ENCODE measurements around the gene DNAJC24.
"Not testable (repeated sequence)": the region's sequence is repeated elsewhere in the genome, so short reads cannot be mapped to it uniquely, and the experiment has no call there.

The DNAJC24 gene, protein sequence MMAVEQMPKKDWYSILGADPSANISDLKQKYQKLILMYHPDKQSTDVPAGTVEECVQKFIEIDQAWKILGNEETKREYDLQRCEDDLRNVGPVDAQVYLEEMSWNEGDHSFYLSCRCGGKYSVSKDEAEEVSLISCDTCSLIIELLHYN

DNA sequence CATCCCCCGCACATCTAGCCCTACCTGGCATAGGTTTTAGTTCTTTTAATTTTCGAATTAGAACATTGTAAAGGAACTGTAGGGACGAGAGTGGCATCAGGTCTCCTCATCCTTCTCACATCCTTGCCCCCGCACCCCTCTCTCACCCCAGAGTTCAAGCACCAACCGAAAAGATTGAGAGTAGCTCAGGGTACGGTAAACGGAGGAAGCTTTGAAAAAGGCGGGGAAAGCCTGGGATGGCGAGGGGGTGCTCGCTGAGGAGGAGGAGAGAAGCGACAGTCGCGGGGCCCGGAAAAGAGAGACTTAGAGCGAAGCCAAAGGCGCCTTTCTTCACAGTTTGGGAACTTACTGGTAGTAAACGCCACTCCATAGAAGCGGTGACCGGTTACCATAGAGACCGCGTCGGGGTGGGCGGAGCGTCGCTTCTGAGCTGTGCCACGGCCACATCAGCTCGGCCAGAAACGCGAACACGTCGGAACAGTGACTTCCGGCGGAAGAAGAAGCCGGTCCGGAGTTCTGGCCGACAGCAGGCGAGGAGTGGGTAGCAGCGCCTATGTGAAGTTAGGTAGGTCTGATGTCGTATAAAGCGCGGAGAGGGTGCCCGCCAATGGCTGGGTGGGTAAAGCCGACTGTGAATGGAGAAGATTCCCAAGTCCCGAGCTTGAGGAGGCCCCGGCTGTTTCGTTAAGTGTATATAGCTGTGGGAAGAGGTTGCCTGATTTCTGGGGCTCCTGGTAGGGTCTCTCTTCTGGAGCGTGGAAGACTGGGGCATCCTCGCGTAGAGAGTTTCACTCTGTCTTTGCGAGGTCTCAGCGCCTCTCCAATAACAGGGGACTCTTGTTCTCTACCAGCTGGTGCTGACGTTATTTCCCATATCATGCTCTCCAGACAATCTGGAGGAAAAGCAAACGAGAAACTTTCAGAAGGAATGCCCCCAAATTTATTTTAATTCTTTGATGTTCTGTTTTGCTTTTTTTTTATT lies at the start of gene DNAJC24, which contains the start of gene DCDC1:
Gene DNAJC24 (plus strand): TSS at position 513 of the 982 bp plus-strand sequence. CDS start 889 bp downstream, outside the sequence.
Gene DCDC1 (minus strand): TSS at position 392 of the 982 bp plus-strand sequence. CDS start 41,459 bp downstream, outside the sequence.
- peak; percentile 92 for DNase-seq

DNA sequence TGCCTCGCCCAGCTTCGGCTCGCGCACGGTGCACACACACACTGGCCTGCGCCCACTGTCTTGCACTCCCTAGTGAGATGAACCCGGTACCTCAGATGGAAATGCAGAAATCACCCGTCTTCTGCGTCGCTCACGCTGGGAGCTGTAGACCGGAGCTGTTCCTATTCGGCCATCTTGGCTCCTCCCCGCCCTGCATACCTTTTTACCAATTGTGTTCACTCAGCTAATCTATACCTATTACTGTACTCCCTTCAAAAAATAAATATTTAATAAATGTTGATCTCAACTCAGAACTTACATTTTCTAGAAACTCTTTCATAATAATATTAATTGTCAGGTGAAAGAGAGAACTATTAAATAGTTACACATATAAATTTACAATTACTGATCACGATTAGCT lies 48.2 kb upstream of the DNAJC24 start:
- DNase-seq = not testable (repeated sequence)

DNA sequence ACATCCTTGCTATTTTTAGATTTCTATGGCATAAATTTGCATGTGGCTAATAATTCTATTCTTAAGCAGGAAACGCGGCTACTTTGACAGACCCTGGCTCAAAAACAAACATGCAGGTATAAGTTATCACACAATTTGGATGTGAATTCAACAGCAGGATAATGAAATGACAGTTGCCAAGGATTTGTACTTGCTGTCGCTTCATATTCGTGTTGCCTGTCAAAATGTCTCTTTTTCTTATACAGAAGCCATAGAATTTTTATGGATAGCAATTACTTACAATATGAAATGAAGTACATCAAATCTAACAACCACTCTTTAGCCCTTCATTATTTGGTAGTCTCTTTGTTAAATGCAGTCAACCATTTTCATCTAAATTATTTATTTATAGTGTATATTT lies 46.5 kb upstream of the DNAJC24 start:
- DNase-seq = no peak

DNA sequence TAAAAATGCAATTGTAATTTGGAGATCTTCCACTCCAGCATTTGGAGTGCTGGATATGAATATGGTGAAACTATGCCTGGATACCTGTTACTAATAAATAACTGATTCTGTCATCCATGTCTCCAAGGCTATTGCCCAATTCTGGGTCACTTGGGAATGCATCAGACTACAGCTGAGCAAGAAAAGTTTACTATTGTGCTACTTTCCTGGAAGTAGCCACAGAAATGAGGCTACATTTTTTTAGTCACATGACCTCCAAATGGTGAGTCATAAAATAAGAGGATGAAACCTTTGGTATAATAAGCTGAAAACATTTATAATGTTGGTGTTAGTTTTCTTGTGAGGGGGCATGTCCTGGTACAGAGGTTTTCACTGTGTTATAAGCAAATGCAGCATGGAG lies 44.5 kb upstream of the DNAJC24 start:
- no peak for DNase-seq

DNA sequence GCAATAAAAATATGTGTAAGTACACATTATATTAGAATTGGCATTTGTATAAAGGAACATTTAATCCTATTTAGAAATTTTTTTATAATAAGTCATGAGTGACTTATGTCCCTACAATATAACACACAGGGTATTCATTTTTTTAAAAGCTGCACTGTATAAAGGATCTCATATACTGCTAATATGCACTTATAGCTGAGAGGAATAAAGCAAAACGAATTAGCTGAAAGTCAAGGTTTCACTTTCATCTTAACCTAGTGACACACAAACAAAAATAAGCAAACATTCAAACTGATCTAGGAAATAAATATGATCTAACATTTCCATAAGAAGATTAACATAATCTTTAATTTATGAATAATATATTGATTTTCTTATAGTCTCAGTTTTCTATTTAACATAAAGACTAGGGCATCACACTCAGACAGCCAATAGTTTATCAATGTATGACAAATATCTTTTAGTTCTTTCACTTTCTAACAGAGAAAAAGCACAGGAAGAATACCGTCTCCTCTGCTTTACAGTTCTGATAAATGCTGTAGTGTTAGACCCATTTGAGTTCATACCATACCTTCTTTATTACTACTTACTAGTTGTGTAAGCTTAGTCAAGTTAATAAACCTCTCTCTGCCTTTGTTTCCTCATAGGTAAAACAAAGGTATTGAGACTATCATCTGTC lies 43.1 kb upstream of the DNAJC24 start:
- DNase-seq = no peak

DNA sequence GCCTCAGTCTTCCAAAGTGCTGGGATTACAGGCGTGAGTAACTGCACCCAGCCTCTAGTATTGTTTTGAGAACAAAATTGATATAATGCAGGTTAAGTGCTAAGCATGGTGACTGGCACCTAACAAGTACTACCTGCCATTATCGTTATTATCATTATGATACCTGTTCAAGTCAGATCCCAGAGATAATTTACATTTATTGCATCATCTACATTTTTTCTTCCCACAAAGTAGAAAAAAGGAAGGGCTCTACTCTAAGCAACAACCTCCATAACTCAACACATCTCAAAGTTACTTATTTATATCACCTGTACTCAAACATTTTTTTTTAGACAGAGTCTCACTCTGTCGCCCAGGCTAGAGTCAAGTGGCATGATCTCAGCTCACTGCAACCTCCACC lies 42.2 kb upstream of the DNAJC24 start:
- no peak for DNase-seq

DNA sequence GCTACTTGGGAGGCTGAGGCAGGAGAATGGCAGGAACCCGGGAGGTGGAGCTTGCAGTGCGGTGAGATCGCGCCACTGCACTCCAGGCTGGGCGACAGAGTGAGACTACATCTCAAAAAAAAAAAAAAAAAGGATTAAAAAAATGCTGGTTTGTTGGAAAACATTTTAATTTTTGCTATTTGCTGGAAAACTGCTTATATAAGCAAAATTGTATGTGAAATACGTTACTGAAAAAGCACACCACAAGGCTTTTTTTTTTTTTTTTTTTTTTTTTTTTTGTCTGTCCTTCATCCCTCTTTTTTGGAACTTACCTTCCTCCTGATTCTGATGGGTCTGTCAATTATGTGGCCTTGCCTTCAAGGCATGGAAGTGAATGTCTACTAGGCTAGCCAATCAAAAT lies 41.0 kb upstream of the DNAJC24 start:
- DNase-seq = no peak

DNA sequence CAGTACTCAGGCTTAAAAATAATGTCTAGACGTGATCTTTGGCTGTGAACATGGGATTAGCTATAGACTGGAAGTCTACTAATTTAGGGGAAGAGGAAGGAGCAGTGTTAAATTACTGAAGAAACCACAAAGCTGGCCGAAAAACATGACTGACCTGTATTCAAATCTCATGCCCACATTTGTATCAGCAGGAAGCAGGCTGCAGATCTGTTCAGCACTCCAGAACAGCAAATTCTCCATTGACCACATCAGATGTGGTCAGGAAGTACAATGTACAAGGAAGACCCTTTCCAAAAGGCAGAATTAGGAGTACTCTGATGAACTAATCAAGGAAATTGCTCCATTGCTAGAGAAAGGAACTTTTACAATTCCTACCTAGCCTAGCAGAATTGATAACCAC lies 31.9 kb upstream of the DNAJC24 start:
- no peak for DNase-seq

DNA sequence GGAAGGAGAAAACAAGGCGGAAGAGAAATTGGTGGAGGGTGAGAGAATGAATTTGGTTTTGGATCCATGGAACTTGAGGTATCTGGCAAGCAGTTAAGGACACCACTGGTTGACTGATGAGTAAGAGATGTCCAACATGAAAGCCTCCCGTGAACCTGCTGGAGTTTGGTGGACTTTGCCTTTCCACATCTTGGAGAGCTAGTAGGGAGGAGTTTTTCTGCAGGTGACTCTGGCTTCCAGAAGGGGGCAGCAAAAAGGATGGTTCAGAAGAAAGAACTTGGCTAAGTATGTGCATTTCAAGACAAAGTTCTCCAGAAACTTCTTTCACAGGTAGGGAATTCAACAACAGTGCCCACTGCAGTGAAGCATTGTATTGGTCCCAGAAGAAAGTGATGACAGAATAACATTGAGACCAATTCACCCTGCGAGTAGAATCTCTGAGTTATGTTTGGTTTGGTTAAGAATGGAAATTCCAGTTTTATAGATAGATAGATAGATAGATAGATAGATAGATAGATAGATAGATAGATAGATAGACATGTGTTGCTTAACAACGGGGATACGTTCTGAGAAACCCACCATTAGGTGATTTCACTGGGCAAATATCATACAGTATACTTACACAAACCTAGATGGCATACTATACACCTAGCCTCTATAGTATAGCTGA lies 28.6 kb upstream of the DNAJC24 start:
- no peak for DNase-seq

DNA sequence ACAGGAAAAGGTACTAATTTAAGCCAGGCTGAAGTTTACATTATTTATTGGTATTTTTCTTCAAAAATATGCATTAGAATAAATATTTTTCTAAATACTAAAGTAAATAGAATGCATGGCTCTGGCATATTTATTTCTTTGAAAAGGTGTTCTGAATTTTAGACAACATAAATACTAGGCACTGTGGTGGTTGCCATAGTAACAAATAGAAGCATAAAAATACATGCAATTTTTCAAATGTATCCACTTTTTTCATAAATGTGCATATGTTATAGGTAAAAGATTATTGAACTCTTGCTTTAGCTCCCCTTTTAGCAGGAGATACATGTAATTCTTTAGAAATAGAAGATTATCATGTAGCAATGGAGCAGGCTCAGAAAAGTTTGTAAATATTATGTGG lies 18.5 kb upstream of the DNAJC24 start:
- no peak for DNase-seq

DNA sequence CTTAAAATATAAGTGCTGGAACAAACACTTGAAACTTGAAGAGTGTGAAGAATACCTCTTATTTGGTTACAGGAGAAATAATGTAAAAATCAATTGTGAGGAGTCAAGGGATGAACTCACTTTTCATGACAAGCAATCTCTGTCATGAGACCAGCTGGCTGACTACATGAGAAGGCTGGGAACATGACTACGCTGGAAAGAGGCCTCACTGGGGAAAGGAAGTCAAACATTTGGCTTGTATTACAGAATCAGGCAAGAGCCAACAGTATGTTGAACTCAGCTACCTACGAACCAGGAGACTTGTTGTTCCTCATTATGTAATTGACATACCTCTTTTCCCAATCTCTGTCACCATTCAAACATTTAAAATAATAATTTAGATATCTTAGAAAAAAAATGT lies 14.5 kb upstream of the DNAJC24 start:
- no peak for DNase-seq

DNA sequence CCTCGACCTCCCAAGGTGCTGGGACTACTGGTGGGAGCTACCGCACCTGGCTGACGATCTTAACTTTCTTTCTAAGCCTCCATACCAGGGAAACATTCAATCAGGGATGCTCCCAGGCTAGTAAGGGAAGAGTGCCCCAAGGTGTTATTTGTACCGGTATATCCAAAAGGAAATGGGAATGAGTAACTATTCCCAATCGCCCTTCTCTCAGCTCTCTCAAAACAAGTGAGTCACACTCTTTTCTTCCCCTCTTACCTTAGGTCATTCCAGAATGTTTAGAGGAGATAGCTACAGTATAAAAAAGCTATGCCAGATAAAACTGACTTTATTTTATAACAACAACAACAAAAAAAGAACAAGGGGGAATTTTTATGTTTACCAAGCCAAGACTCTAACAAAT lies 13.8 kb upstream of the DNAJC24 start:
- DNase-seq = no peak

DNA sequence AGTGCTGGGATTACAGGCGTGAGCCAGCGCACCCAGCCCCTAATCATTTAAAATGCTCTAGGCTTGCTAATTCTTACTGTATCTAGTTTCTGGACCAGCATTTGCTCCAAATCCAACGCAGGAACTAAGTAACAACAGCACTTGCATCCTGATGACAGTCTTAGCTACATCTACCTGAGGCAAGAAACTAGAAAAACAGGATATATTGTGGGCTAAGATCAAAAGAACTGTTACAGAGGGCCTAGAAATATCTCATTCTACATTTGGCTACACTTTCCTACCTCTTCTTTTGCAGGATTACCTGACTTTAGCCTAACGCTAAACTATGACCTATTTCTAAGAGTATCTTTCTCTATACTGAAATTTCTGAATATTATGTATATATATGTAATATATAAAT lies 7.9 kb upstream of the DNAJC24 start:
- no peak for DNase-seq

DNA sequence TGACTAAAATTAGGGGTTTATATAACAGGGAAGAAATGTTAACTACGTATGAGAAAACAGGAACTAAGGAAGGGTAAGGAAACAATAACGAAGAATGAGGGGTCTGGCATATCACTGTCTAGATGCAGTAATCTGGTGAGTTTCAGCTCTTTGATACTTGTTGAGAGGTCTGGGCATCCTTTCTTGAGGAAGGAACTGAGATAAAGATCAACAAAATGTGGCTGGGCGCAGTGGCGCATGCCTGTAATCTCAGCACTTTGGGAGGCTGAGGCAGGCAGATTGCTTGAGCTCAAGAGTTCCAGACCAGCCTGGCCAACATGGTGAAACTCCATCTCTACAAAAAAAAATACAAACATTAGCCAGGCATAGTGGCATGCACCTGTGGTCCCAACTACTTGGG lies 2.9 kb upstream of the DNAJC24 start:
- no peak for DNase-seq

DNA sequence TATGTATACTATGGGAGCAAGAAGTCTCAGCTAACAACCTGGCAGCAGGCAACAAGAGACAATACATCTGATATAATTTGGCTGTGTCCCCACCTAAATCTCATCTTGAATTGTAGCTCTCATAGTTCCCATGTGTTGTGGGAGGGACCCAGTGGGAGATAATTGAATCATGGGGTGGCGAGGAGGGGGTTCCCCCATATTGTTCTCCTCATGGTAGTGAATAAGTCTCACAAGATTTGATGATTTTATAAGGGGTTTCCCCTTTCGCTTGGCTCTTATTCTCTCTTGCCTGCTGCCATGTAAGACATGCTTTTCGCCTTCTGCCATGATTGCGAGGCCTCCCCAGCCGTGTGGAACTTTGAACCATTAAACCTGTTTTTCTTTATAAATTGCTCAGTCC lies 6.2 kb downstream of the DNAJC24 start:
- no peak for DNase-seq

DNA sequence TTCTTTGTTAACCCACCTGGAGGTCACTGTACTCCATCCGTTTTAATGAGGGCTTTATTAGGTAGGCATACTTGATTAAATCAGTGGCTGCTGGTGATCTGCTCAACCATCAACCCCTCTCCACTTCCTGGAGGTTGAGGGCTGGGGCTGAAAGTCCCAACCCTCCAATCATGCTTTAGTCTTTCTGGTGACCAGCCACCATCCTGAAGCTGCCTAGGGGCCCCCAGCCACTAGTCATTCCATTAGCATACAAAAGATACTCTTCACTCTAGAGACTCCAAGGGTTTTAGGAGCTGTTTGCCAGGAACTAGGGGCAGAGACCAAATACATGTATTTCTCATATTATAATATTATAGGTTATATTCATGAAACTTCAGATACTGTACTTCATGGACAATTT lies 13.5 kb downstream of the DNAJC24 start:
- DNase-seq = no peak

DNA sequence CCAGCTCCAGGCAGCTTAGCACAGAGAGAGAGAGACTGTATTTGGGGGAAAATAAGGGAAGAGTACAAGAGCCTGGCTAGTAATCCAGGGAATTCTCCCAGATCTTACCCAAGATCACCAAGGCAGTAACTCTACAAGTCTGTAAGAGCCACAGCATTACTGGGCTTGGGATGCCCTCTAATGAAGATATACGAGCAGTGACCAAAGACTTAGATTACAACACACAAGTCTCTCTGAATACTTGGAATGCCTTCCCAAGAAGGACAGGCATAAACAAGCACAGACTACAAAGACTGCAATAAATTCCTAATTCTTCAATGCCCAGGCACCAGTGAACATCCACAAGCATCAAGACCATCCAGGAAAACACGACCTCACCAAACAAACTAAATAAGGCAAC lies 17.7 kb downstream of the DNAJC24 start:
- no peak for DNase-seq

DNA sequence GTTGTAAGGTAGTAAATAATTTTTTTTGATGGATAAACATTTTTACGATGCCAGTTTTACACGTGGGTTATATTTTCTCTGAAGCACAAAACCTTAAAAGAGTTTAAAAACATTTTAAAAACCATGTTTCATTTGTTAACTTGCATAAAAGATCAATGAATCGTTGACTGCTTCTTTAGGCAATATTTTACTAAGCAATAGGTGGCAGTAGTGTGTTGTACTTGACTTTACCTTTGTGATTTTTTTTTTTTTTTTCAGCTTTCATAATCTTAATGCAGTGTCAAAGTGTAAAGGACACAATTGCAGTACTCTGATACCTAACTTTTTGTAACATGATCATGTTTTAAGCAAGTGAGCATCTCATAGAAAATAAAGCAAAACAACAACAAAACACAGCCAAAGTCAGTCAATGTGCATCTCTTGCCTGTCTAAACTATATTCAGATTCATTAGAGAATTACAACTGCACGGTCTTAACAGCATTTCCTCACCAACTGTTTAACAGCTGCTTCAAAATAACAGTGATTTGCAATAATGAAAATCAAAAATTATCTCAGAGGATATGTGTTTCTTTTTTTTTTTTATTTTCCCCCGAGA lies 27.7 kb downstream of the DNAJC24 start:
- no peak for DNase-seq

DNA sequence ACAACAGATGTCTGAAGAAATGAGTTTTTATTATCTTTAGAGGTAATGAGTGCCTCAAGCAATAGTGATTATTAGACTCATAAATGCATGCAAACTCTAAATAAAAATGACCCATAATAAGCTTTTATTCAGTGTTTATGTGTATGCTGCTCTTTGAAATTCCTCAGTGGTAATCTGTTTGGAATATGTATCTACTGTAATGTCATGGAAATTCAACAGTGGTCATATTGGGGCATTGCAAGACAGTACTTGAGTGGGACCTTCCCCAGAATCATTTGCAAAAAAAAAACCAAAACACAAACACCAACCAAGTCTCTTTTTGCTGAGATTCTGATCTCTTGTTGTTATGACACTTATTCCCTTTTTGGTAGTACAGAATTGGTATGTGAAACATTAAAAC lies 35.0 kb downstream of the DNAJC24 start:
- no peak for DNase-seq

DNA sequence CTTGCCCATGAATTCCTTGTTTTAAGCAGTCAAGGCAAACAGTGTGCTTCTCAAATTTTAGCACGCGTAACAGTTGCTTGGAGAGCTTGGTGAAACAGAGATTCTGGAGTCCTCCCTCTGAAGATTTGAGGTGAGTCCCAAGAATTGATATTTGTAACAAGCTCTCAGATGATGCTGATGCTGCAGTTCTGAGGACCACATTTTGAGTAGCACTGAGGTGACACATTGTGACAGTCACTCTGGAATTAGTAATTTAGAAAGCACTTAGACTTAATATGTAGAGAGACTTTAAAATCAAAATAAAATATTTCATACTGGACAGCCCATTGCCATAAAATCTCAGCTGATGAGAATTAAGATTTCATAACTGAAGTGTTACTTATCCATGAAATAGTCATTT lies 38.5 kb downstream of the DNAJC24 start:
- no peak for DNase-seq

DNA sequence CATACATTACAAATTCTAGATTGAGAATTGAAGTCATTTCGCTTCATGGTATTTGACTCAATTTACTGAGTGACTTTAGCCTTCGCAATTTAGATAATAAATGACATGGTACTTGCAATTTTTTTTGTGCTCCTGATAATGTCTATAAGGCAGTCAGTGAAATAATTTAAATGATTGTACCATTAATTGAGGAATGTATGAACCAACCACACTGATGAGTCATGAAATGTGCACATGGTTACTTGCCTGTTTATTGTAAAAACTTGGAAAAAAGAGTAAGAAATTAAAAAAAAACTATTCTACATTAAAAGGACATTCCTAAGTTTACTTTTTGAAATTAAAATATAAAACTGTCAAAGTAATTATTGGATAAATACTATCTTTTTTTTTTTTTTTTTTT lies 43.3 kb downstream of the DNAJC24 start:
- DNase-seq = no peak

DNA sequence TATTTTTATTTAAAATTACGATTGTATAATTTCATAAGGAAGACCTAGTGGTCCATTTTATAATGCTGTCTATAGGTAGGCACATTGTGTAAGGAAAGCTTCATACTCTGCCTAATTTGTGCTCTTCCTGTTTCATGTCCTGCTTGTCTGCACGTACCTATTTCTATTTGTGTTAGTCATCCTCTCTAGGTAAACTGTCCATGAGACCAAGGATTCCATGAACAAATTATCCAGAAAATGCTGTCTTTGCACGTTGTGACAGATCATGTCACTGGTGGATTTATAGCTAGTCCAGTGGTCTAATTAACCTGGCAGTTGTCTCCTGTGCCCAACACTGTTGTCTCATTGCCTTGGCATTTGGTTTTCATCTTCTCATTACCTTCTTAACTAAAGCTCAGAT lies 44.7 kb downstream of the DNAJC24 start:
- no peak for DNase-seq

DNA sequence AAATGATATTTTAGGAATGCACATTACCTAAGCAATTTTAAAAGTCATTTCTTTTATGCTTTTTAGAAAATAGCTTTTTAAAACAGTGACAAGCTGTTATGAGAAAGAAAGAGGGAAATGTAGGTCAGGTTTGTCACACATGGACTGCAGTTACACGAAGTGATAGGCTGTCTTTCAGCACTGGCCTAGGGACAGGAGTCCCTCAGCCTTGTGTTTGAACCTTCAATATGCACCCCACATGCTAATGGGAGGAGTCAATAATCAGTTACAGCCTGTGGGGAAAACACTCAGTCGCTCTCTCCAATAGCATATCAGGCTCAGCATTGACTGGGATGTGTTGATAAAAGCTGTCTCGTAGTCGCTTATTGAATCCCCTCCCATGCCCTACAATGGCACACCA lies 45.8 kb downstream of the DNAJC24 start:
- DNase-seq = no peak
